ENCODE results near the gene PRKCB.
"Not testable (repeated sequence)": the region's sequence is repeated elsewhere in the genome, so short reads cannot be mapped to it uniquely, and the experiment has no call there.

The PRKCB gene

DNA sequence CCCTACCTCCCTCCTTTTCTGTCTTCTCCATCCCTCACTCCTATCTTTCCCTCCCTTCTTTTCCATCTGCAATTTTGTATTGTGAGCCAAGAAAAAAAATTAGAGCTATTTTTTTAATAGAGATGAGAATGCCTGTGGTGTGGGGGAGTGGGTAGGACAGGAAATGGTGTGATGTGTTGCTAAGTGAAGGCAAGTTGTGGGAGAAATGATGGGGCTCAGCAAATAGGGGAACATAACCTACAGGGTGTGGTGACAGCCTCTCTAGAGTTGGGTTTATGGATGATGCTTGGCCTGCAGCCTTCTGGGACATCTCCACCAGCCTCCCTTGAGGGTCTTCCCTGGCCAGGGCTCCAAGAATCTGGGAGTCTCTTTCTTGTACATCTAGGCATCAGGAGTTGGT lies 257.3 kb downstream of the PRKCB start:
- no peak for DNase-seq (ENCODE audit: low spot score)

DNA sequence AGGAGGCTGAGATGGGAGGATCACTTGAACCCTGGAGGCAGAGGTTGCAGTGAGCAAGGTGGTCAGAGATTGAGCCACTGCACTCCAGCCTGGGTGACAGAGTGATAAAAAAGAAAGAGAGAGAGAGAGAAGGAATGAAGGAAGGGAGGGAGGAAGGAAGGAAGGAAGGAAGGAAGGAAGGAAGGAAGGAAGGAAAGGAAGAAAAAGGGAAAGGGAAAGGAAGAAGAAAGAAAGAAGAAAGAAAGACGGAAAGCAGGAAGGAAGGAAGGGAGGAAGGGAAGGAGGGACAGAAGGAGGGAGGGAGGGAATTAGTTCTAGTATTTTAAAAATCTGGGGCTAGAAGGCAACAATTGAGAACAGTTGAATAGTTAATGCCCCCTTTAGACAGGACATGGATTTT lies 258.9 kb downstream of the PRKCB start:
- DNase-seq (ENCODE audit: low spot score): no peak

DNA sequence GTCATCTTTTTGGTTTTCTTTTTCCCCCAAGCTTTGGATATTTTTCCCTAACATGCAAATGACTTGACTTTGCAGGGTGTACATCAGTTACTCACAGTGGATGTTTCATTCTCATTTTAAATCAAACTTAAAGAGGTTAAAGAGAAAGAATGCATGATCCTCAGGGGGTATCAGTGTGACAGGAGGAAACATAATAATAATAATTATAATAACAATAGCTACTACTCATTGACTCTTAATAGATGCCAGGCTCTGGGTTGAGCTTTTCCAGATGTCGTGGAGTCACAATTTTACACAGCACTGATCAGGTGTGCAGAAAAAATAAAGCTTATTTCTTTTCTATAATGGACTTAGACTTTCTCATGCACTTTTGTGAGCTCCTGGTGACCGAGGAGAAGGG lies 263.1 kb downstream of the PRKCB start:
- no peak for DNase-seq (ENCODE audit: low spot score)

DNA sequence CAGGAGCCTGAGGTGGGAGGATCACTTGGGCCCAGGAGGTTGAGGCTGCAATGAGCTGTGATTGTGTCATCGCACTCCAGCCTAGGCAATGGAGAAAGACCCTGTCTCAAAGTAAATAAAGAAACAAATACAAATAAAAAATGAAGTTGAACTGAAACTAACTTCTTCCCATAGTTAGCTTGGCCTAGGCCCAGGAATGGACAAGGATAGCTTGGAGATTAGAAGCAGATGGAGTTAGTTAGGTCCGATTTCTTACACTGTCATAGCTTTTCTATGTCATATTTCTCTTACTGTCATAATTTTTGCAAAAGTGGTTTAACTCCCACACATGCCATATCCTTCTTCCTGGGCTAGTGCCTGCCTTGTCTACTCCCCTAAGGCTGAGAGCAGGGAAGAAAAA lies 265.6 kb downstream of the PRKCB start:
- no peak for DNase-seq (ENCODE audit: low spot score)

DNA sequence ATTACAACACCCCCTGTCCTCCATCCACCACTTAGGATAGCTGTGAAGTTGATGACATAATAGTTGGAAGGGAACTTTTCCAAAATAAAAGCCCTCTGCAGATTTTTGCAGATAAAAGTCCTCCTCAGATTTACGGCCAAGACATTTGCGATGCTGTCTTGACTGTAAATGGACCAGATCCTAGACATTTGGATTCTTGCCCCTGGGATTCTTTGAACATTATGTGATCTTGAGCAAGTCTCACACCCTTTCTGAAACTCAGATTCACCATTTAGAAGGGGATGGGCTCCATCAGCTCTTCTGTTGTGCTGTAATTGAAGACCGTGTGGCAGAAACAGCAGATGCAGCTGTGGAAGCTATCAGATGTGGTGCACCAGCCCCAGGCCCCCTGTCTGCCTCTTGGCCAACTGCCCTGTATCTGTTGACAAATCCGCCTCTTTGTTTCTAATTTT lies 266.5 kb downstream of the PRKCB start:
- no peak for DNase-seq (ENCODE audit: low spot score)

DNA sequence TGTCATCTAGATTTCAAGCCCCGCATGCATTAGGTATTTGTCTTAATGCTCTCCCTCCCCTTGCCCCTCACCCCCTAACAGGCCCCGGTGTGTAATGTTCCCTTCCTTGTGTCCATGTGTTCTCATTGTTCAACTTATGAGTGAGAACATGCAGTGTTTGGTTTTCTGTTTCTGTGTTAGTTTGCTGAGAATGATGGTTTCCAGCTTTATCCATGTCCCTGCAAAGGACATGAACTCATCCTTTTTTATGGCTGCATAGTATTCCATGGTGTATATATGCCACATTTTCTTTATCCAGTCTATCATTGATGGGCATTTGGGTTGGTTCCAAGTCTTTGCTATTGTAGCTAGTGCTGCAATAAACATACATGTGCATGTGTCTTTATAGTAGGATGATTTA lies 269.7 kb downstream of the PRKCB start:
- DNase-seq (ENCODE audit: low spot score): not testable (repeated sequence)

DNA sequence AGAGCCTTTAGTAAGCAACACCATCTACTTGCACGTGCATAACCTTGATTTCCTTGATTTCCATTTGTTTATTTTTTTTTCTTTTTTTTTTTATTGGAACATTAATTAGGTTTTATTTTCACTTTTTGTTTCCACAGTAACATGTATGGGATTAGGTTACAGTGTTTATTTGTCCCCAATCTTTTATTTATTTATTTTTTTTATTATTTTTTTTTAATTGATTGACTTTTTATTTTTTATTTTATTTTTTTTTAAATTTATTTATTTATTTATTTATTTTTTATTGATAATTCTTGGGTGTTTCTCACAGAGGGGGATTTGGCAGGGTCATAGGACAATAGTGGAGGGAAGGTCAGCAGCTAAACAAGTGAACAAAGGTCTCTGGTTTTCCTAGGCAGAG lies 272.3 kb downstream of the PRKCB start:
- DNase-seq (ENCODE audit: low spot score): not testable (repeated sequence)

DNA sequence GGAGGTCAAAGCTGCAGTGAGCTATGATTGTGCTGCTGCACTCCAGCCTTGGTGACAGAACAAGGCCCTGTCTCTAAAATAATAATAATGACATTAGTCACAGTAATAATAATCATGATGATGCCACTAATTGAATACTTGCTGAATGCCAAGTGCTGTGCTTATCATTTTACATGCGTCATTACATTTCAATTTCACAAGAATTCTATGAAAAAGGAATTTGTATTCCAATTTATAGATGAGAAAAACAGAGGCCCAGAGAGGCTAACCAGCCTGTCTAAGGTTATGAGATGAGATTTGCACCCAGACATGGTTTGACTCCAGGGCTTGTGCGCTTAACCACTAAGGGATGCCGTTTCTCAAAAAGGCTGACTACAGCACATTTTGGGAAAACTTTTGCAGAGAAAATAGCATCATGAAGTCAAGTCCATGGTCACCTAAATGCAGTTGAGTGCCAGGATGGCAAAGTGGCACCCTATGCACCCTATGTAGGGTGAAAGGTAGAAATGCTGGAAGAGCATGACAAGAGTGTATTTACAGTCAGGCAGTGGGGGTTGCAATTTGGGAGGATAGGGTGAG lies 276.0 kb downstream of the PRKCB start:
- DNase-seq (ENCODE audit: low spot score): no peak

DNA sequence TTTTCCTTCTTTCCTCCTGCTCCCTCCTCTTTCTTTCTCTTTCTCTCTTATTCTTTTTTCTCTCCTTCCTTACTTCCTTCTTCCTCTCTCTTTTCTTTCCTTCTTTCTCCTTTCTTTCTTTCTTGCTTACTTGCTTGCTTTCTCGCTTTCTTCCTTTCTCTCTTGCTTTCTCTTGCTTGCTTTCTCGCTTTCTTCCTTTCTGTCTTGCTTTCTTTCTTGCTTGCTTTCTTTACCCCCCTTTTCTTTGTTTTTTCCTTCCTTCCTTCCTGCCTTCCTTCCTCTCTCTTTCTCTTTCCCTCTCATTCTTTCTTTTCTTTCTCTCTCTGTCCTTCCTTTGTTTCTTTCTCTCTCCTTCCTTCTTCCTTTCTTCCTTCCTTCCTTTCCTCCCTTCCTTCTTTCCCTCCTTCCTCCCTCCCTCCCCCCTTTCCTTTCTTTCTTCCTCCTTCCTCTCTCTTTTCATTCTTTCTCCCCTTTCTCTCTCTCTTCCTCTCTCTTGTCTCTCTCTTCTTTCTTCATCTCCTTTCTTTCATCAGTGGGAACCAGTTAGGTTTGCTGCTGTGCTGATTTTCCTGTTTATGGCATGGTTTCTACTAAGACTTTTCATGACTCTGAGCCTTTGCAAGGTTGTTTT lies 277.4 kb downstream of the PRKCB start:
- no peak for DNase-seq (ENCODE audit: low spot score)

DNA sequence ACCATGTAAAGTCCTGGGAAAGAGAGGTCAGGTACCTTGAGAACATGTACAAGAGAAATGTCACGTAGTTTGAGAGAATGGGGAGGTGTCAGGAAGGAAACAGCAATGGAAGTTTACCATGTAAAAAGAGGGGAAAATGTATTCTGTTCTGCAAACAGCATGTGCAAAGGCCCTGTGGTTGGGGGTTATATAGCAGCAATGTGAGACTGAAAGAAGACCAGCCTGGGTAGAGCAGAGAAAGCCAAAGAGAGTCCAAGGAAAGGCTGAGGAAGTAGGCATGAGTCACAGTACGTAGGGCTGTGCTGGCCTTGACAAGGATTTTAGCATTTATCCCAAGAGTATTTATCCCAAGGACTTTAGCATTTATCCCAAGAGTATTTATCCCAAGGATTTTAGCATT lies 279.1 kb downstream of the PRKCB start:
- no peak for DNase-seq (ENCODE audit: low spot score)

DNA sequence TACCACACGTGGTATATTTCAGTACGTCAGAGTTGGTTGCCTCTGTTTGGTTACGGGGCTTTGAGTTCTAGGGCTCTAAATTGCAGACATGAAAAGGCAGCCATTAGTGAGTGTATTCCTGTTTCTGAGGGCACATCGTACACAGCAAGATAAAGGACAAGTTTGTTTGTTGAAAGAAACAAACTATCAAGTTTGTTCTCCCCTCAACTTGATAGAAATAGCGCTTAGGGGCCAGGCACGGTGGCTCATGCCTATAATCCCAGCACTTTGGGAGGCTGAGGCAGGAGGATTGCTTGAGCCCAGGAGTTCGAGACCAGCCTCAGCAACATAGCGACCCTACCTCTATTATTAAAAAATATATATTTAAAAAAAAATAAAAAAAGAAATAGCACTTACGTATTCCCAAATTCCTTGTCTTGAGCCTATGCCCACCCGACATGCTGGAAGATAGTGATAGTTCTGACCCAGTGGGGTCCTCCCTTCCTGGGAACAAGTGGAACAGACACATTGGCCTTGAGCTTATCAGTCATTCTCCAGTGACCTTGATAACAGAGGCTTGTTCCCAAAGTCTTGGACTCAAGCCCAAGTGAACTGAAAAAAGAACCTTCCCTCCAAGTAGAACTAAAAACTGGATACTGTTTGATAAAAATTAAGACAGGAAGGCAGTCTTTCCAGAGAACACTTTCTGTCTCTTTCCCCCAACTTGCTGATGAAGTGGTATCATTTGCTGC lies 280.4 kb downstream of the PRKCB start:
- DNase-seq (ENCODE audit: low spot score): no peak

DNA sequence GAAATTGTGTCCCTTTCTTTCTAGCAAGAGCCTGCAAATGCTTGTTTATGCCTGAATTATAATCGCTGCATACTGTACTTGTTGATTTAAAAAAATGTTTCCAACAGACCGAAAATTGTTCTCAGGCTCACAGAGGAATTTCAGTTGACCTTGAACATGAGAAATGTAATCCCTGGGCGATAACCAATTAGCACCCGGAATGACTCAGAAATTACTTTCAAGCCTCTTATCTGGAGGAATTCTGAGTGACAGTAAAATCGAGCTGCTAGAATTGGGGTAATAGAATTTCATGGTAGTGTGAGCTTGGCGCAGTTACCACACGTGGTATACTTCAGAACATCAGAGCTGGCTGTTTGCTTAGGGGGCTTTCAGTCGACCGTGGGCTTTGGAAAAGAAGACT lies 281.2 kb downstream of the PRKCB start:
- no peak for DNase-seq (ENCODE audit: low spot score)

DNA sequence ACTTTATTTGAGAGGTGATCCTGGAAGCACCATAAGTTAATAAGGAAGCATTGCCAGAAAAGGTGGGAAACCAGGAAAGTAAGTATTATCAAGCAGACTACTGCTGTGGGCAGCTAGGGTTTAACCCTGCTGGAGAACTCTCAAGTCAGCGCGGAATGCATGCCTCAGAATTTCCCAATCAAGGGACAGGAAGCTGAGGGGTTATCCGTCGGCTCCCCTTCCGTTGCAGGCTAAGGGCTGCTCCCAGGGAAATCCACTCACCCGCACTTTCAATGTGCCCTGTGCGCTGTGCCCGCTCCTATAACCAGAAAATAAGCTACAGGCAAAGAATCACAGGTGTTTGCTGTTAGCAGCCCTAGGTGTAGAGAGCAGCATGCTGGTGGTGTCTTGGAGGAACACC lies 281.9 kb downstream of the PRKCB start:
- DNase-seq (ENCODE audit: low spot score): no peak

DNA sequence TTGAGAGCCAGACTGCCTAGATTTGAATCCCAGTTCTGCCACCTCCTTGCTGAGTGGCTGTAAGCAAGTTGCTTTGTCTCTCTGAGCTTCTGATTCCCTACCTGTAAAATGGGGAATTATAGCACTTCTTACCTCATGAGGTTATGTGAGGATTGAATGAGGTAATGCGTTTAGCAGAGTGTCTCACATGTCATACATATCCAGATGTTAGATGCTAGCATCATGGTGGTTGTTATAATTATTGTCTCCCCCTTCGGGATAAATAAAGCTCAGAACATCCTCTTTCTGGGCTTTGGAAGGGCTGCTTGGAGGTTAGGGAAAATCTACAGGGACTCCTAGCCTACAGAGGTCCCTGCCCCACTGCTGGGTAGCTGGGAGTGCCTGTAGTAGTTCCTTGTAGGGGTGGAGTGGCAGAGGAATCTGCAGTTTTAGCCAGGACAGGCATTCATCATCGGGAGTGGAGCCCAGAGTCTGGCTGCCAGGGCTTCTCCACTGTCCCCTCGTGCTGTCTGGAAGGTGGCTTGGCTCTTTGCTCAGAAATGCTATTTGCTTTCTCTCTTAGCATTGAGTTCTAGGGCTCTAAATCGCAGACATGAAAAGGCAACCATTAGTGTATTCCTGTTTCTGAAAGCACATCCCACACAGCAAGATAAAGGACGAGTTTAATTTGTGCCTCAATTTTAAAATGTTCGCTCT lies 282.5 kb downstream of the PRKCB start:
- no peak for DNase-seq (ENCODE audit: low spot score)

DNA sequence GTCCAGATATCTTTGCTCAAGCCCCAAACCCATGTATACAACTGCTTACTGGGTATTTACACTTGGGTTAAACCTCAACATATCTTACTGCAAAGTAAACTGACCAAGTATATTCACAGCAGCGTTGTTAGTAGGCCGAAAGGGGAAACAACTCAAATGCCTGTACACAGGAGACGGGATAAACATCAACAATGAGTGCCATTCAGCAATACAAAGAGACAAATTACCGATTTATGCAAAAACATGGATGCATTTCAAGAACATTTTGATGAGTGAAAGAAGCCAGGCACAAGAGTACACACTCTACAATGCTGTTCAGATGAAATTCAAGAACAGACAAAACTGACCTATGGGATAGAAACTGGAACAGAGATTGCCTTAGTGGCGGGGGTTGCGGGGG lies 284.0 kb downstream of the PRKCB start:
- DNase-seq (ENCODE audit: low spot score): no peak

DNA sequence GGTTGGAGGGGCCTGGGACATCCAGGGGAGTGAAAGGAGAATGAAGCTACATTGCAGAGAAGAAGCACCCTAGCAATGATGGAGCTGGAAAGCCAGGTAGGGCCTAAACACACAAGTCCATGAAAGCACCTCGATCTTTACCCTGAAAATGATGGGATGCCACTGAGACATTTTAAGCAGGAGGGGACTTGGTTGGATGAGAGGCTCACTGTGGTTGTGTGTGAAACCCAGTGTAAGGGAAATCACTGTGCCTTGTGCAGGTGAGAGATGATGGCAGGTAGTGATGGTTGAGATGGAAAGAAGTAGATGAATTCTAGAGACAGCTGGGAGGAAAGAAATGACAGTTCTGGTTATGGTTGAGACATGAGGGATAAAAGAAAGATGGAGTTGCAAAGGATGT lies 287.5 kb downstream of the PRKCB start:
- no peak for DNase-seq (ENCODE audit: low spot score)

DNA sequence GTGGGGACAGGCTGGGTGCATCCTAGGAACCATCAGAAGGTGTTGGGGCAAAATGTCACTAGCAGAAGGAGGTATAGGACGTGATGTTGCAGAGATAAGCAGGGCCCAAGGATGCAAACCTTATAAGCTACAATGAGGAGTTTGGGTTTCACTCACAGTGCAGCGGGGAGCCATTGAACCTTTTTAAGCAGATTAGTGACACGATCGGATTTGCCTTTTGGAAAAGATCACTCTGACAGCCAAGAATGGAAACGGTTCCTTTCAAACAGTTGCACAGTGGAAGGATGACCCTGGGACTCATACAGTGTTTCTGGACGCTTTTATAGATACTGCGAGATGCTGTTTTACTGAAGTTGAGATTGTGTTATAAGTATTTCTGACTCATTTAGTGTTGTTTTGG lies 288.5 kb downstream of the PRKCB start:
- DNase-seq (ENCODE audit: low spot score): no peak

DNA sequence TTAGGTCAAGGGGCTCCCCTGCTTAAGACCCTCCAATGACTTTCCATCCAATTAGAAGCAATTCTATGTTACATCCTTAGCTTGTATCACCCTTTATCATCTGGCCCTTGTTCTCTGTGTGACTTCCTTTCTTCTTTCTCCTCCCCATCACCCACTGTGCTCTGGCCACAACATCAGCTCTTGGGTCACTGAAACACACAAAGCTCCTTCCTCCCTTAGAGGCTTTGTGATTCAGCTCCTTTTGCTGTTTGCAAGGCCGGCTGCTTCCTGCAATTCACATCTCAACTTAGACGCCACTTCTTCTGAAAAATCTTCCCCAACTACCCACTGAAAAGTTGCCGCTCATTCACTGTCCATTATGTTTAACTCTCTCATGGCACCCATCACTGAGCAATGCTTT lies 289.4 kb downstream of the PRKCB start:
- DNase-seq (ENCODE audit: low spot score): no peak

DNA sequence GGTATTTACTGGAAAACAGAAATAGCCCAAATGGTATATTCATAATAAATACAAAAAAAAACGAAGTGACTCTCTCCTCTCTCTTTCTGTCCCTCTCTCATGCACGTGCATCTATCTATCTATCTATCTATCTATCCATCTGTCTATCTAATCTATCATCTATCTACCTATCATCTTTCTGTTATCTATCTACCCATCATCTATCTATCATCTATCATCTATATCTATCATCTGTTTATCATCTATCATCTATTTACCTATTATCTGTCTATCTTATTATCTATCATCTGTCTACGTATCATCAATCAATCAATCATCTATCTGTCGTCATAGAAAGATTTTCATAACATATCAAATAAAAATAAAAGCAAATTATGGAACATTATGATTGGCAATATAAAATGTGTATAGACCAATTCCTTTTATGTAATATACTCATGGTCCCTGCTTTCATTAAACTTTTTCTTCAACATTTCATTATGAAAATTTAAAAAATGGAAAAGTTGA lies 293.7 kb downstream of the PRKCB start:
- DNase-seq (ENCODE audit: low spot score): no peak

DNA sequence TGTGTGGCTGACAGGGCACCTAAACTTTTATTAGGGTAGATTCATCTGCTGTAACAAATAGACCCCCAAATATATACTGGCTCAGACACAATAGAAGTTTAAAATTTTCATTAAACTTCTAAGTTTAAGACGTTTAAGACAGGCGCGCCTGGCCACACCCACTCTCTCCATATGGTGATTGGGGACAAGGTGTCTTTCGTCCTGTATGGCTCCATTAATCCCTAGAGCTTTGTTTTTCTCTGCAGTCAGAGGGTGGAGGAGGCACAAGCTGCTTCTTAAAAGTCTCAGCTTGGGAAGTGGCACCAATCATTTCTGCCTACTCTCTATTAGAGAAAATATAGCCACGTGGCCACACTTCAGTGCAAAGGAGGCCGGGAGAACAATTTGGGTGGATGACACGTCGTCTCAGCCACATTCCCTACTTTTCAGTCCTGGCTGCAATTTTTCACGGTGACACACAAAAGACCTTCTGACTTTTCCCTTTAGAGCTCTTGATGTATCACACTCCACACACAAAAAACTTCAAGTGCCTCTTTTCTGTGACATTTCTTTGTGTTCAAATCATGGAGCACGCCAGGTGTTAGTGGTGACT lies 294.8 kb downstream of the PRKCB start:
- DNase-seq (ENCODE audit: low spot score): no peak

DNA sequence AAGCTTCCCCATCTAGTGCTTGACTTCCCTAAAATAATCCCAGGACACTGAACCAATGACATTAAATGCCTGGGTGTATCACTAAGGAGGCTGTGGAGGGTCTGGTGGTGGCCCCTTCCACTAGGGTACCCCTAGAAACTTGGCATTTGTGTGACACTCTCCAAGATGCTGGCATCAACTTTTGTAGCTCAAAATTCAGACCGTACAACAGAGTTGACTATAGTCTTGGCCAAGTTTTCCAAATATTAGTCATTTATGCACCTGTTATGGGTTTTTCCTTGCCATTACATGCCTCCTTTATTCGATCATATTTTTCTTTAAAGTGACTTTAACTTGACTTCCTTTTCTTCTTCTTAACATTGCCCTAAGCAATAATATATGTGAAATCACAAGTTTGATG lies 295.5 kb downstream of the PRKCB start:
- DNase-seq (ENCODE audit: low spot score): no peak

DNA sequence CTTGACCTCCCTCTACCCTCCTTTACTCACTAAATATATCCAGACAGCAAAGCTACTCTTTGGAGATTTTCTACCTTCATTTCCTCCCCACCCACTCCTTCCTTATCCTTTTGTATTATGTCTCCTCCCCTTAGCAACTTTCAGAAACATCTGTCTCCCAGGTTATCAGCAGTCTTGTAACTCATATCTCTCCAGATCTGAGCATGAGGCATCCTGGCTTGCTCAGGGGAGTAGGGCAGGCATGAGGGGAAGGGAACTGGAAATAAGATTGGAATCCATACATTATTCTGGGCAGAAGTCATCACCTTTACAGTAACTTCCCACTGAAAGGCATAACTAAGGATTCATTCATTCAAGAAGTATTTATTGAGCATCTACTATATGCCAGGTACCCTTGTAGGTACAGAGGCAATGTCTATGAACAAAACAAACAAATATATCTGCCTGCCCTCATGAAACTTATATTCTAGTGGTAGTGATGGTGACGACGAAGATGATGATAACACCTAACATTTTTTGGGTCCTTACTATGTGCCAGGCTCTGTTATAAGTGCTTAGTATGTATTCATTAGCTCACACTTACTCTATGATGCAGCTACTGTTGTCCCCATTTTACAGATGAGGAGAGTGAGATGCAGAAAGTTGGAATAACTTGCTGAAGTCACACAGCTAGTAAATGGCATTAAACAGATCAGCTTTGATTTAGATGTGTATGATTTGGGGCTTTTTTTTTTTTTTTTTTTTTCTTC lies 296.4 kb downstream of the PRKCB start:
- DNase-seq (ENCODE audit: low spot score): no peak
